Stimulated activated CD8-positive, alpha-beta memory T cell treated with anti-CD3 and anti-CD28 coated beads, Interleukin-2, amount 100 ng/mL, for 48 hours (primary cell): ENCODE data around the gene SP2.

Experiments used
- DNase-seq, 2 donors: peaks; one replicate each; pipeline ENCODE4 v3.0.0-alpha.2; 2020; ENCODE audit warnings: low read depth in 2 of 2

The SP2 gene

DNA sequence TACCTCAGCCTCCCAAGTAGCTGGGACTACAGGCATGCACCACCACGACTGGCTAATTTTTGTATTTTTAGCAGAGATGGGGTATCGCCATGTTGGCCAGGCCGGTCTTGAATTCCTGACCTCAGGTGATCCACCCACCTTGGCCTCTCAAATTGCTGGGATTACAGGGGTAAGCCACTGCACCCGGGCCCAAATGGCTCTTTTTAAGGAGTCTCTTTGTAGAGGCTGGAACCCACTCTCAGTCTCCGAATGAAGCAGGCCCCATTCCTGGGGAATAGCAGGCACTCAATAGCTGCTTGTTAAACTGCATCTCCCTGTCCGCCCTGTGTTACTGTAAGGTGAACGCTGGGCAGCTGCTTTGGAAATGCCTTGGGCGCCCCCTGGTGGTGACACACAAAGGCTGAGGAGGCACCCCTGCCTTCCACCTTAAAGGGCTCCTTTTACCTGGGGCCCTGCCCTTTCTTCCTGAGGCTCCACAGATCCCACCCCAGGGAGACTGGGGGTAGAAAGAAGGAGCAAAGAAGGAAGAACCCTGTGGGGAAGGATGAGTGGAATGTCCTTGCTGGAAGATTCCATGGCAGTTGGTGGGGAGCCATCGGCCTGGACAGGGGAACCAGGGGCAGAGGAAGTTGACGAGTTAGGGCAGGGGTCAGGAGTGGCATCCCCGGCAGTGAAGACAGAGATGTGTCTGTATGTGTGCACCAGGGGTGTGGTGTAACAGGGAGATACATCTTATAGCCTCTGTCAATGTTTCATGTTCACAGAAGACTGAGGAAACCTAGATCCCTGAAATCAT is 6.1 kb upstream of the SP2 start:
- DNase-seq: peak; percentile 87

DNA sequence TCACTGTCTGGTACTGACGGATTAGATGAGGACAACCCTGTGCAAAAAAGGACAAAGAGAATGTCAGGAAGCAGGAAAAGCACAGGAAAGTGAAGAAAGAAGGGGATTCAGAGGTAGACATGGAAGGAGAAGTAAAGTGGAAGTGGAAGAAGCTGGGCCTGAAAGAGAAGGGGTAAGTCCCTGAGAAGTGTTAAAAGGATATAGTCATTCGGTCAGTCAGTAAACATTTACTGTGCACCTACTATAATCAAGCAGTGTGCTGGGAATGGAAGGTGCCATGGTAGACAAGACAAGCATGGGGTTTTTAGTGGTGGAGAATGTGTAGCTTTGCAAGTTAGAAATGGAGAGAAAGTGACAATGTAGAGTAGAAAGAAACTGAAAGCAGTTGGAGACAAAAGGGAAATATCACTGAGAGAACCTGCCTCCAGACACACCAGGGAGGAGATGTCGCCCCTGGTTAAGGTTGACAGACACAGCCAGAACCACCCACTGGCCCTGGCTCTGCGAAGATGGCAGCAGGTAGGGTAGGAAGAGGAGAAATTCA is 4.4 kb upstream of the SP2 start:
- no peak for DNase-seq

DNA sequence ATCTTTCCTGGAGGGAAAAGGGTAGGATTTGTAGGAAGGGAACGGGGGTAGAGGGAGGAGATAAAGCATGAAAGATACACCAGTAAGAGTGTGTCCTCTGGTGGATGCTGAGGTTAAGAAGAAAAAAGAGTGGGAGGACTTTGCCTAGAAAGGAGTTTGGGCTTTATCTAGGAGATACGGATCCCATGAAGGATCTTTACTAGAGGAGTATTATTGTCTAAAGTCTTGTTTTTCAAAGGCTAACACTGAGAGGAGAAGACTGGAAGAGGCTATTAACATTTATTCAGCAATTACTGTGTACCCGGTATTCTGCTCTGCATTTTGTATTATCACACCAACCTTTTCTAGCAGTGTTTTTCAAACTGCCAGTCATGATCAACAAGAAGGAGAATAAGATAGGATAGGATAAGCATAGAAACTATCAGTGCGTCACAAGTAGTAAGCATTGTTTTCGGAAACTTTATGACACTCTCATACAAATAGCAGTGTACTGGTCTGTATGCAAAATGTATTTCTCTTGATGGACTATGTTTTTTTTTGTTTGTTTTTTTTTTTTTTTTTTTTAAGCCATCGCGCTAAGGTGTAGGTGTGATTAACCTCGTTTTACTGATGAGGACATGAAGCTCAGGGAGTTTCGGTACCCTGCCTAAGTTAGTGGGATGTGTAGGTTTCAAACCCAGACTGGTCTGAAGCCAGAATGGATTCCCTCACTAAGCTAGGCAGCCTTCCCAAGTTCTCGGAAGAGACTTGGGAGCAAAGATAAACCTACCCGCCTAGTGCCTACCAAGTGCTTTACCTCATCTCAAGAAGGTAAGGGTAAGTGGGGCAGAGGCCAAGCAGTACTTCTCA is 1.3 kb upstream of the SP2 start:
- DNase-seq: no peak

DNA sequence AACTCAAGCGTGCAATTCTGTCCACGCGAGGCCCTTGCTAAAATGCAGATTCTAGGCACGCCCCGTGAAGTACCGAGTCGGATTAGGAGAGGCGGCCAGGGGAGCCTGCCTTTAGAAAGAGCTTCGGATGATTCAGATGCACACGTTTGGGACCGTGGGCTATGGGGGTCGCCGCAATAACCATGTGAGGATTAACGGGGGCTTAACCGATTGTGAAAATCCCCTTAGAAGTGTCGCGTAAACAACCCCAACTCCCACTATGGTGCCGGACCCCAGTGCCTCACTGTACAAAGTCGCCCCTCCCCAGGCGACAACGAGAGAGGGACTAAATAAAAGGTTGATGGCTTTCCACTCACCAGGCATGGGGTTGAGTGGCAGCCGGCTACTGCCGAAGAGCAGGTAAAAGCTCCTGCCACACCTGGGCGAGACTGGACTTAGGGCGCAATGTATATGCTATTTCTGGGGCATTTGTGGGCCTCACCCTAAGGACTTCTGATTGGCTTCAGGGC is 635 bp upstream of the SP2 start:
- DNase-seq: peak; percentile 9 to 11

DNA sequence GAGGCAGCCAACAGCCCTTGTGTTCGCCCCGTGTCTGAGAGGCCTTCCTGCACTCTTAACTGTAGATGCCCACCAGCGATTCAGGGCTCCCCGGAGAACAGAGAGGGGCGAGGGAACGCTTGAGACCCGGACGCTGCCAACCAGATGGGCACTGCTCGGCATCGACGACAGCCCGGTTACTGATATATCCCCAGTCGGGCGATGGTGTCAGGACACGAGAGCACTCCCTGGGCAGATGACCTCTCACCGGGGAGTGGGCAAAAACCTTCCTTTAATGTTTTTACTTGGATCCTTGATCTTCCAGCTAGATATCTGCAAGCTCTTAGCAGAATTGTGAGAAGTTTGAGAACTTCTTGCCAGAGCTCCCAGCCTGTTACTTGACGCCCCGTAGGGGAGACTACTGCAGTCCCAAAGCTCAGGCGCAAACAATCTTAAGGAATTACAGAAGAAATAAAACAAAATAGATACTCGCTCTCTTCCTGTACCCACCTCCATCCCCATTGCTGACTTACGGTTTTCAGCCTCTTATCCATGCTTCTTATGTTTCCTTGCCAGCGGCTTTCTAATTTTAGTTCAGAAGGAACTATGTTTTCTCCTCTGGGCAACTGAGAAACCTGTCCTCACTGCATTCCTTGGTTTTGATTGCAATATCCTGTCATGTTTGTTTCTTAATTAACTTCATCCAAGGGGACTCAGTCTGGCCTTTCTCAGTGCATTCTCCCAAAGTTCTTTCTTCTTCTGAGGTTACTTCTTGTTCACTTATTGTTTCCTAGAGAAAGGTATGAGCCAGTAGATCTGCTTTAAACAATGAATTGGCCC is 845 bp downstream of the SP2 start:
- DNase-seq: no peak

DNA sequence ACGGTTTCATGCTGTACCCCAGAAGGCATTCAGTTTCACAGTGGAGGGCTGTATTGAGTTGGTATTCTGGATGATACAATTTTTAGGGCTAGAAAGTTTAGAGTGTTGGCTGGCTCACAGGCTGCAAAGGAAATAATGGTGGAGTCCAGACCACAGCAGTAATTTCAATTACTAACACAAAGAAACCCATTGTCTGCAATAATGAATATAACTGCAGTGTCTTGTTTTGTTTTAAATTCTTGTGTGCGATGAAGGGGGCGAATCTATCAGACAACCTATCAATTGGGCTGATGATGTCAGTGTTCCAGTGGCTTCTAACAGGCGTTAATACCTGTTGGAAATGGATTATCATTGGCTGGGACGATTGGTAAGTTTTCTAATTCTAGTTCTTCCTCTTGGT is 1.5 kb downstream of the SP2 start:
- no peak for DNase-seq

DNA sequence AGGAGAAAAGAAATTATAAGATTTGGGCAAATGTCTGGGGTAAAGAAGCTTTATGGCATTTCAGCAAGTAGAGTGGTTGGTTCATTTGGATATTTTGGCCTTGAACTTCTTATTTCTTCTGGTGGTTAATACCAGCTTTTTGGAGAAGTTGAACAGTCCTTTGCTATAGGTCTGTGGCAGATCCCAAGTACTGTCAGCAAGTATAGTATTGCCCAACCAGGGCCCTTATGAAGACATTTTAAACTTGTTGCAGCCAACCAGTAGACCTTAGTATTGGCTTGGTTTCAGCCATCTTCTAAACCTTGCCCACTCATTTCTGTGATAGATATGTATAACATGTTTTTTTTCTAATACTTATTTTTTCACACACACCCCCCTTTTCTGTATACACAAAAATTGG is 2.2 kb downstream of the SP2 start:
- no peak for DNase-seq

DNA sequence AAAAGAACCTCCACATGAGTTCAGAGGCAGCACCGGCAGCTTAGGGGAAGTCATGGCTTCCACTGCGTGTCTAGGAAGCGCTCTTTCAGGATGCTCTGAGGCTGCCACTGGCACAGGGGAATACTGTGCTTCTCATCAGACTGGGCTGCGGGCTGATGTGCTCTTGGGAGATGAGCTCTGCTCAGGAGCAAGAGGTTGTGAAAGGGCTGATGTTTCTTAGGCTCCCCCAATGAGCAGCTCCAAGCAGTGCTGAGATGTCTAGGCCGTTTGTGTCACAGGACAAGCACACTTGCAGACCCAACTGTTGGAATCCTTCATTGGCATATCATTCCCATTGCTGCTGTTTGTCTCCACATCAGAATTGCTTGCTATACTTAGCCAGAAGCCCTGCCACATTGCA is 3.6 kb downstream of the SP2 start:
- no peak for DNase-seq

DNA sequence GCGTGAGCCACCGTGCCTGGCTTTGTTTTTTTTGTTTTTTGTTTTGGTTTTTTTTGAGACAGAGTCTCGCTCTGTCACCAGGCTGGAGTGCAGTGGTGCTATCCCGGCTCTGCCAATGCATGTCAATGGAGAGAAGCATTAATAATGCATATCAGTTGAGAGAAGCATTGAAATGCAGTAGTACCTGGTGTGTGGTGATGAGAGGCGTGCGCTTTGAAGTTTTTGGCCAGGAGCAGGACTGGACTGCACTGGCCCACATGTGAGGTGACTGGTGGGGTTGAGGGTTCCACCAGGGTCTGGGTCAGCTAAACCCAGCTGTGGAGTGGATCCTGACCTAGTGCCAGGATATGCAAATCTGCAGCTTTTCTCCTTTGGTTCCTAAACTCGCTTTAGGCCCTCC is 5.4 kb downstream of the SP2 start:
- no peak for DNase-seq

DNA sequence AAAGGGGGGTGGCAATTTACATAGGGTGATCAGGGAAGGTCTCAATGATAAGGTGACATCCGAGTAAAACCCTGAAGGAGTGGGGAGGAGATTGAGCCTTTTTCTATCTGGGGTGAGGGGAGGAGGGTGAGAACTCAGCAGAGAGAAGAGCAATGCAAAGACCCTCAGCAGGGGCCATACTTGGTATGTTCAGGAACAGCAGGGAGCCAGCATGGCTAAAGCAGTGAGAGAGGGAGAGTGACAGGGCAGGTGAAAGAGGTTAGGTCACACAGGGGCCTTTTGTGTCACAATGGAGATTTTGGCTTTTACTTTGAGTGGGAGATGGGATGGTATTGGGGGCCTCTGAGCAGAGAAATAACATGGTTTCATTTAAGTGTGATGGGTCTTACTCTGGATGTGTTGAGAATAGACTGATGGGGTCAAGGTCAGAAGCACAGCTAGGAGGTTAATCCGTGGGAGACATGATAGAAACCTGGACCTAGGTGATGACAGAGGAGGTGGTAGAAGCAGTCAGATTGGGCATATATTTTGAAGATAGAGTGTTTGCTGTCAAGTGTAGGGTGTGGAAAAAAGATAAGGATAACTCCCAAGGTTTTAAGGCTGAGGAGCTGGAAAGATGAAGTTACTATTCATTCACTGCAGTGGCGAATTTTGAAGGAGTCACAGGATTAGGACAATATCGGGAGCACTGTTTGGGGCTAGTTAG is 6.2 kb downstream of the SP2 start:
- no peak for DNase-seq

DNA sequence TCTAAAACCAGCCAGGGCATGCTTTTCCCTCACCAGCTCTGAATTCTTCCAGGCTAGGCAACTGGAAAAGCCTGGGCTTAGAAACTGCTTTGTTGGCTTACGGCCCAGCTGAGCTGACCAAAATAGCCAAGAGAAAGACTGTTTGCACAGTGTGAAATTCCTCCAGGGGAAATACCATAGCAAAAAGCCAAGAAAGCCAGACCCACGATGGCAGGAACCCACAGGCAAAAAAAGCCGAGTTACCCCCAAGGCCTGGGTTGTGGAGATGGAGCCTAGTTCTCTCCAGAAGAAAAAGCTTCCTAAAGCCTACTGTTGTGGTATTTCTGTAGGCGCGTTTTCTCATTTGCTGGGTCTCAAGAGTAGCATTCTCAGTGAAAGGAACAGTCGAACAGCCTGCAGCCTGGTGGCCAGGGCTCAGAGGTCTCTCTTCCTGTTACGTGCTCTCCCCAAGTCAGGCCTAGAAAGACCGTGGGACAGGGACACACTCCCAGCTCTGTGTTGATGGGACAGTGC is 9.2 kb downstream of the SP2 start:
- DNase-seq: no peak

DNA sequence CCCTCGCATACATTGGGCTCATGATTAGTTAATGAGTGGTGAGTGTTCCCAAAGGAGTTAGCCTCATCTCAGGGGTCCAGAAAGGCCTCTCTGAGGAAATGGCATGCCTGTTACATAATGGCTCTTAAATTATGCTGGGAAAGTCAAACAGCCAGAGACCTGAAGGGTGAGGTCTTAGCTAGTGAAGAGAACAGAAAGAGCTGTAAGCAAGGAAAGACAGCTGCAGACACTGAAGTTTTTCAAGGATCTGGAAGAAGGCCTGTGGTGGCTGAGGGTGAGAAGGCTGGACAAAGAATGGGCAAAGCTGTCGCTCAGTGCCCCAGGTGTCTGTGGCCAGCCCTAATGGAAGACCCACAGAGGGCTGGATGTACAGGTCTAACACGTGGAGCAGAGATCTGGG is 10.4 kb downstream of the SP2 start:
- no peak for DNase-seq

DNA sequence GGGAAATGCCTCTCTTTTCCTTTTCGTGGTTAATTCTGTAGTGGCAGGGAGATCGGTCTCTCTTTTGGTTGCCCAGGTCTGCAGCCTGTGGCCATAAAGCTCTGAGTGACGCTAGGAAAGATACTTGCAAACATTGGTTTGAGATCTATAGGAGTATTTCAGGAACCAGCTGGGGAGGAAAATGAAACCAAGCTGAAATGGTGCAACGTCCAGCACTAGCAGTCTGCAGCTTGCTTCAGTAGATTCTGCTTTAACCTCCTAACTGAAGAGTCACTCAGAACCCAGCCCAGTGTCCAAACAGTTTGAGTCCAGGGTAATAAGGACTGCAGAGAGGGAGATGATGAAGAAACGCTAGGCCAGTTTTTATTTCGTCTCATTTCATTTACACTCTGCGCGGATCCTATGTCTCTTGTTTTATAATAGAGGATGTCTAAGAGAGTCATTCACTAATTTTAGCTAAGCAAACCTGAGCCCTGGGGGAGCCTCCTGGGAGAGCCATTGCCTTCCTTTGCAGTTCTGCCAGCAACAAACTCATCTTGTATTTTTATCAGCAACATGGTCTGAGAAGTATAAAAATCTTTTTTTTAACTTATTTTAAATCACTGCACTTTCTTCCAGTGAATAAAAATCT is 12.0 kb downstream of the SP2 start:
- DNase-seq: no peak

DNA sequence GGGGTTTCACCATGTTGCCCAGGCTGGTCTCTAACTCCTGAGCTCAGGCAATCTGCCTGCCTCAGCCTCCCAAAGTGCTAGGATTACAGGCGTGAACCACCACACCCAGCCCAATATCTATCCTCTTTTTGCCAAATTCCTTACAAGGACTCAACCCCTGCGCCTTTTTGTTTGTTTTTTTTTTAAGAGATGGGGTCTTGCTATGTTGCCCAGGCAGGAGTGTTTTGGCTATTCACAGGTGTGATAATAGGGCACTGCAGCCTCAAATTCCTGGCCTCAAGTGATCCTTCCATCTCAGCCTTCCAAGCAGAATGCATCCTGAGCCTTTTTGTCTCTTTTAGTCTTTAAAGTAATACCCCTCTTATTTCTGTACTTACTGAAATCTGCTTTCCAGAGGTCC is 17.0 kb downstream of the SP2 start:
- no peak for DNase-seq

DNA sequence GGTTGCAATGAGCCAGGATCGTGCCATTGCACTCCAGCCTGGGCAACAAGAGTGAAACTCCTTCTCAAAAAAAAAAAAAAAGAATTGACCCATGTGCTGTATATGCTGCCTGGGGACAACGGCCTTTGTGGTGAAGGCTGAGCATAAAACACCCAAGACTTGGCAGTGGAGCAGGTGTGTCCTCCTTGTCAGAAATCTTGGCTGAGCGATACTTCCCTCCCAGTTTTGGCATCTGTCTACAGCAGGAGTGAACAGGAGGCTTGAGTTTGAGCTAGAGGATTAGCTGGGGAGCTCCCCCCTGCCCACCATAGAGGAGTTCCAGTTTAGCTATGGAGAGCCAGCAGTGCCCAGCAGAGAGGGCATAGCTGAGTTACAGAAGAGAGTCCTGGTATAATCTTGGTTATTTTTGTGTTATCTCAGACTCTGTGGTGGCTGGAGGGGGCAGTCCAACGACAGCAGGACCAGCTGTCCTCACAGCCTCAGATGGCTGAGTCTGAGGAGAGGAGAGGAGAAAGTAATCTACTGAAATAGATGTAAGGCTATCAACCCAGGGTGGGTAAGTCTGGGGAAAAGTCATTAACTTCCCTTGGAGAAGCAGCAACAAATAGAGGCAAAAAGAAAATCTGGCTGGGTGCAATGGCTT is 18.4 kb downstream of the SP2 start:
- DNase-seq: no peak

DNA sequence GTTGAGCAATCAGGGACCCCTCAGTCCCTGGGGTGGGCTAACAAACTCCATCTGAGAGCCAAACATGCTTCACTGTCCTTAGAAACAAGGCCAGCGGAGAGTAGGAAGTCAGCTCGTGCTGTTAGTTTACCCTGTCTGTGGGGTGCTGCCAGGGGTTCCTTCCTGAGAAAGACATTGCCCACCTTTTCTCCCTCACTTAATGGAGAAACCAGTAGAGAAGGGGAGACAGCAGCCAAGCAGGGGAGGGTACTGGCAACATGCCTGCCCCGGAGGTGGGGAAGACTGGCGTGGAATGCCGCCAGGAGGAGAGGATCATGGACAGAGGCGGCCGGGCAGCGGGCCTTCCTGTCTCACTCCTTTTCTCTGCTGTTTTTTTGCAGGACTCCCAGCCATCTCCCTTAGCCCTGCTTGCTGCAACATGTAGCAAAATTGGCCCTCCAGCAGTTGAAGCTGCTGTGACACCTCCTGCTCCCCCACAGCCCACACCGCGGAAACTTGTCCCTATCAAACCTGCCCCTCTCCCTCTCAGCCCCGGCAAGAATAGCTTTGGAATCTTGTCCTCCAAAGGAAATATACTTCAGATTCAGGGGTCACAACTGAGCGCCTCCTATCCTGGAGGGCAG is 19.9 kb downstream of the SP2 start:
- DNase-seq: no peak

DNA sequence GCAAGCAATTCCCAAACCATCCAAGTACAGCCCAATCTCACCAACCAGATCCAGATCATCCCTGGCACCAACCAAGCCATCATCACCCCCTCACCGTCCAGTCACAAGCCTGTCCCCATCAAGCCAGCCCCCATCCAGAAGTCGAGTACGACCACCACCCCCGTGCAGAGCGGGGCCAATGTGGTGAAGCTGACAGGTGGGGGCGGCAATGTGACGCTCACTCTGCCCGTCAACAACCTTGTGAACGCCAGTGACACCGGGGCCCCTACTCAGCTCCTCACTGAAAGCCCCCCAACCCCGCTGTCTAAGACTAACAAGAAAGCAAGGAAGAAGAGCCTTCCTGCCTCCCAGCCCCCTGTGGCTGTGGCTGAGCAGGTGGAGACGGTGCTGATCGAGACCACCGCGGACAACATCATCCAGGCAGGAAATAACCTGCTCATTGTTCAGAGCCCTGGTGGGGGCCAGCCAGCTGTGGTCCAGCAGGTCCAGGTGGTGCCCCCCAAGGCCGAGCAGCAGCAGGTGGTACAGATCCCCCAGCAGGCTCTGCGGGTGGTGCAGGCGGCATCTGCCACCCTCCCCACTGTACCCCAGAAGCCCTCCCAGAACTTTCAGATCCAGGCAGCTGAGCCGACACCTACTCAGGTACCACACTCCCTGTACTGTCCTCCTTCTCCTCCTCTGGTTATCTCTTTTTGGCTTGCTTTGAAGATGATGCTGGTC is 20.6 kb downstream of the SP2 start:
- DNase-seq: no peak

DNA sequence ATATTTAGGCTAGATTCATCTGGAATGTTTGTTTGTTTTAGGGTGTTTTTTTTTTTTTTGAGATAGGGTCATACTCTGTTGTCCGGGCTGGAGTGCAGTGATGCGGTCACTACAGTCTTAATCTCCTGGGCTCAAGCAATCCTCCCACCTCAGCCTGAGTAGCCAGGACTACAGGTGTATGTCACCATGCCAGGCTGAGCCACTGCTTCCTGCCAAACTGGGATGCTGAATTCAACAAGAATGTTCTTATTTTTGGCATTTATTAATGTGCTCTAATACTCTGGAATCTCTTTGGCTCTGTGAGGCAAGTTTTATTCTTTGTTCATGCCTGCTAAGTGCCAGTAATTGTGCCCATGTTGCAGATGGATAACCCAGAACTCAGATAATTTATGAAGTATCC is 21.5 kb downstream of the SP2 start:
- no peak for DNase-seq

DNA sequence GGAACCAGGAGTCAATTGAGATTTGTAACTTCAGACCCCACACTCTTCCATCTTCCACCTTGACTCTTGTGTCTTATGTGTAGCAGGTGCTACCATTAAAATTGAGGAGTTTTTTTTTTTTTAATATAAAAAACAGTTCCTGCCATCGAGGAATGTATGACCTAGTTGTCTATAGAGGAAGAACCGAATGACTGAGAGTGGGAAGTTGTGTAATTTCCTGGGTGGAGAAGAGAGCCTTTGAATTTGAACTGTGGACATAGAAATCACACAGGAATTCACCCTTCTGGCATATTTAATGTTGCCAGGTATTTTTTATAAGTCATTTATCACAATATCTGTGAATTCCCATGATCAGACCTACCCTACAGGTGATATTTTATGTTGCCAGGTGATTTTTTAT is 22.0 kb downstream of the SP2 start:
- no peak for DNase-seq
